ENCODE data around the gene FAM118B.

FAM118B gene

DNA sequence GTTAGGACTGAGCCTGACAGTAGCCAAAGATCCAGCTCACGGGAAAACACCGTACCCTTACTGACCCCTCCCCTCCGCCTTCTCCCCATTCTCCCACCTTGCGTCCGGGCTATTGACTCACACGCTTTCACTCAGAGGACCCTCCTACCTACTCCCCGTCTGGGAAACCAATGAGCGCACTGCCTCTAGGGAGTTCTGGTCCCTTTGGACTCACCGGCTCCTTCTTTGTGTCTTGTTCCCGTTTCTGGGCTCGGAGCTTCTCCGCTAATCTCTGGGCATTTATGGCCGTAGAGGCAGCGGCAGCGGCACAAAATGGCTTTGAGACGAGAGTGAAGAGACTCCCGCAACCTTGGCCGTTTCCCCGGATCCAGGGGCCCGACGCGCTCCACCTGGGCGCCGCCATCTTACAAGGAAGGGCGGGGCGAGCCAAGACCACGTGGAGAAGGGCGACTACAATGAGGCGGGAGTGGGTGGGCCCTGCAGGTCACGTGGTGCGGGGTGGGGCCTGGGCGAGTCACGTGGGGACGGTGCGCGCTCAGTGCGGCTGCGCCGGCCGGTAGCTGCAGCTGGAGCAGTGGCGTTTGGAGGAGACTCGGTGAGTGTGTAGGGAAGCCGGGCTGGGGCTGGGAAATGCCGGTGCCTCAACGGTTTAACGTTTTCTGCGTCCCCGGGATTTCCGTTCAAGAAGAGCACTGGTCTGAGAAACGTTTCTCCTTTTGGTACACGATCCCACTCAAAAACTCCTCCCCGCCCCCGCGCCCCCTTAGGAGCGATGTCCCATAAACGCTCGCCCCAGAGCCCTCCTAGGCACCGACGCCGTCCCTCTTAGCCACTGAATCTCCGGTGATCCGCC, at the start of gene FAM118B, which contains the start of gene RPUSD4:
FAM118B (plus strand) TSS at position 547 of the 853 bp plus-strand sequence. CDS start 23,220 bp downstream, outside the sequence.
RPUSD4 (minus strand) TSS at position 415 of the 853 bp plus-strand sequence; CDS start at position 403, 12 bp downstream.
- DNase-seq (ENCODE audit: low read depth in 3 of 3, low spot score in 1 of 3), result peak; percentile 95 to 99 (median 96)

GRCh38 chr11:126162306-126163030, 49.1 kb upstream of the FAM118B start:
- DNase-seq (ENCODE audit: low read depth in 3 of 3, low spot score in 1 of 3), result no peak

DNA sequence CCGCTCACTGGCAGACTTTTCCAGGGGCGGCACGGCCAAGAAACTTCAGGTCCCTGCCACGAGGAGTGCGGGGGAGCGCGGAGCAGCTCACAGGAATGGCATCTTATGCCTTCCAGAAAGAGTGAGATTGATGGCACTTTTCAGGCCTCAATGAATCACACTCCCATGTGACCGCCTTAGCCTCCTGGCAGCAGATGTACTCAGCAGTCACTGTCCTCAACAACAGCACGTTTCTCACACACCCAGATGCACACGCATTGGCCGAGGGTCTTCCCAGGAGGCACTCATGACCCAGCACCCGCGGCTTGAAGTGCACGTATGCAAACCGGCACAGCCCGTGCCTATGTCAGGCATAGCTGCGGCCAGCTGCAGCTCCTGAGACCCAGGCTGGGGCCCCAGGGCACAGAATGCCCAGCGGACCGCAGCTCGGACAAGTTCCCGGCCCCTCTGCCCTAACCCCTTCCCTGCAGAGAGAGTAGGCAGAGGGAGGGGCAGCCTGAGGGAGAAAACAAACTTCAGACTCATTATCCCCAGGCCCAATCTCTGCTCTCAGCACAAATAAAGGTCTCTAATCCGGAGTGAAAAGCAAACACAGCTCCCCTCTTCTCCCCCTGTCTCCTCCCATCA, 48.4 kb upstream of the FAM118B start:
- DNase-seq (ENCODE audit: low read depth in 3 of 3, low spot score in 1 of 3), result no peak

GRCh38 chr11:126163779-126164178, 47.8 kb upstream of the FAM118B start:
- DNase-seq (ENCODE audit: low read depth in 3 of 3, low spot score in 1 of 3), result no peak

- DNase-seq (ENCODE audit: low read depth in 3 of 3, low spot score in 1 of 3), result no peak
These were observed 46.8 kb upstream of the FAM118B start for GRCh38 chr11:126164781-126165180.

GRCh38 chr11:126165311-126165720, 46.3 kb upstream of the FAM118B start:
- no peak for DNase-seq (ENCODE audit: low read depth in 3 of 3, low spot score in 1 of 3)

DNA sequence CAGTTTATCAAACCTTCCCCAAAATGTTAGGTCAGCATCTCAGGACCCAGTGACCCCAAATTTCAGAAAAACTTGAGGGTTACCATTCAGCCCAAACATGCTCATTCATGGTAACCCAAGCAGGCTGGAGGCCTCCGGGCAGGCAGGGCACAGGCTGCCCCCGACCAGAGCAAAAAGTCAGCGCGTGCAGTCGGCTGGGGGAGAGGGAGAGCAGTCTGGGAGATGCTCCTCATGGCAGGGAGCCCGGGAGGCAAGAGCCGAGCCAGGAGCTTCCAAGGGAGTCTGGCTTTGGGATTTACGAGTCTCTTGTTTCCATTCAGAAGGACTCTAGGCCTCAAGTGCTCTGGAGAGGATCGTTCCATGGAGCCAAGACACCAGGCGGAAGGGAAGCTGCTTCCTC, 45.8 kb upstream of the FAM118B start:
- DNase-seq (ENCODE audit: low read depth in 3 of 3, low spot score in 1 of 3), result no peak

- no peak for DNase-seq (ENCODE audit: low read depth in 3 of 3, low spot score in 1 of 3)
These were observed 45.2 kb upstream of the FAM118B start for GRCh38 chr11:126166413-126166812.

GRCh38 chr11:126167488-126167887, 44.1 kb upstream of the FAM118B start:
- no peak for DNase-seq (ENCODE audit: low read depth in 3 of 3, low spot score in 1 of 3)

DNA sequence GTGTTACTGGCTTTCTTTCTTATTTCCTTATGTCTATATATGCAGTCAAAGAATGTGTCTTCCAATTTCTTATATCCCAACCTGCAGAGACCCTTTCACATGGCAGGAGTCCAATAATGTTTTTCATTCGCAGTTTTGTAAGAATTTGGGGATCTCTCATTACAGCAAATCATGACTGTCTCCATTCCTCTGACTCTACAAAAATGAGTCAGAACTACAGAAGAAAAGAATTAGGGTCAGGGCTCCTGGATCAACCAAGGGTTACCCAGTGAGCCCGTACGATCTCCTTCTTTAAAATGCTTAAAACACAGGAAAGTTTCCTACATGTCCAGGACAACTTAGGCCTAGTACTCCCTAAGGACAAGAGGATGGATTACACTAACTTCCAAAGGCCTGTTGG, 42.3 kb upstream of the FAM118B start:
- DNase-seq (ENCODE audit: low read depth in 3 of 3, low spot score in 1 of 3), result no peak

- DNase-seq (ENCODE audit: low read depth in 3 of 3, low spot score in 1 of 3), result no peak
These were observed 39.0 kb upstream of the FAM118B start for GRCh38 chr11:126172596-126173038.

DNA sequence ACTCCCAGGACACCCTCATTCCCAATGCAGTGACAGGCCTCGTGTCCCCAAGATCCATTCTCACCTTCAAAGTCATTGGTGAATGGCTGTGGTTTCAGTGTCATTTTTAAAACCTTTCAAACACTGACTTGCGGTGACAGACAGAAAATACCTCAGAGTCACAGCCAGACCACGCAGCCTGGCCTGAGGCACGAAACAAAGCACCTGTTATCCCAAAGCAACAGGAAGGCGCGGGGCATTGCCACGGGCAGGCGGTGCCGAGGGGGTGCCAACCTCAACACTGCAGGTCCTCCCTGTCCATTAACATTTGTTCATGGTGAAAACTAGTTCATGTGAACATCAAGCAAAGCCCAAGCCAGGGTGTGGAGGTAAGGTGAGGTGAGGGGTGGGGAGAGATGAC, 38.3 kb upstream of the FAM118B start:
- DNase-seq (ENCODE audit: low read depth in 3 of 3, low spot score in 1 of 3), result no peak

DNA sequence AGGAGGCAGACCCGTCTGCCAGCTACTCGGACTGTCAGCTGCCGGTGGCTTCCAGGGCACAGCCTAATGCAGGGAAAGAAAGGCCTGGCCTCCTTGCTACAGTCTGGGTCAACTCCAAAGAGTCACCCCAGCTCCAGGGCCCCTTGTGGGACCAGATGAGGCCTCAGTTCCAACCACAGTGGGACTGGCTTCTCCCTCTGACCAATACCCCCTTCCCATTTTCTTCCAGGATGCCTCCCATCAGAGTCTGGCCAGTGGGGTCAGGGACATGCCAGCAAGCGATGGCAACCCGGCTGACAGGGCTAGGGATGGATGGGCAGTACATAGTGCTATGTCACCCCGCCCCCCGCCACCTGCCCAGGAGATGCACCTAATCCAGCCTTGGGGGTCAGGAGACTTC, 36.8 kb upstream of the FAM118B start:
- no peak for DNase-seq (ENCODE audit: low read depth in 3 of 3, low spot score in 1 of 3)

DNA sequence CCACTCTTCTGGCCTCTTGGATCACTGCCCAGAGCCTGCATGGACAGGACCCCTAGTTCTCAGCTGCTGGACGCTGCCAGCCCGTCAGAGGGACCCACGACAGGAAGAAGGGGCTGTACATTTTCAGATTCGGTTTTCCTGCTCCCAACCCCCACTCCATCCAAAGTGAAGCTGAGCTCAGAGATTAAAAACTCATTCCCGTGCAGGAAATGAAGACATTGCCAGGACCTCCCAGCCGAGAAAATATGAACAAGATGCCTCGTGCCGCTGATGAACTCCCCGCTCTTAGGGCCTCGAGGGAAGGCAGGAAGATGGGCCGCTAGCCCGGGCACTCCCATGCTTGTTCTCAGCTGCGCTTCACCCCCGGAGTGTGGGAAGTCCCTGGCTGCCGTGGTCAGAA, 36.2 kb upstream of the FAM118B start:
- no peak for DNase-seq (ENCODE audit: low read depth in 3 of 3, low spot score in 1 of 3)

GRCh38 chr11:126176853-126177470, 34.6 kb upstream of the FAM118B start:
- DNase-seq (ENCODE audit: low read depth in 3 of 3, low spot score in 1 of 3), result no peak

- no peak for DNase-seq (ENCODE audit: low read depth in 3 of 3, low spot score in 1 of 3)
These were observed 29.4 kb upstream of the FAM118B start for GRCh38 chr11:126181939-126182730.

DNA sequence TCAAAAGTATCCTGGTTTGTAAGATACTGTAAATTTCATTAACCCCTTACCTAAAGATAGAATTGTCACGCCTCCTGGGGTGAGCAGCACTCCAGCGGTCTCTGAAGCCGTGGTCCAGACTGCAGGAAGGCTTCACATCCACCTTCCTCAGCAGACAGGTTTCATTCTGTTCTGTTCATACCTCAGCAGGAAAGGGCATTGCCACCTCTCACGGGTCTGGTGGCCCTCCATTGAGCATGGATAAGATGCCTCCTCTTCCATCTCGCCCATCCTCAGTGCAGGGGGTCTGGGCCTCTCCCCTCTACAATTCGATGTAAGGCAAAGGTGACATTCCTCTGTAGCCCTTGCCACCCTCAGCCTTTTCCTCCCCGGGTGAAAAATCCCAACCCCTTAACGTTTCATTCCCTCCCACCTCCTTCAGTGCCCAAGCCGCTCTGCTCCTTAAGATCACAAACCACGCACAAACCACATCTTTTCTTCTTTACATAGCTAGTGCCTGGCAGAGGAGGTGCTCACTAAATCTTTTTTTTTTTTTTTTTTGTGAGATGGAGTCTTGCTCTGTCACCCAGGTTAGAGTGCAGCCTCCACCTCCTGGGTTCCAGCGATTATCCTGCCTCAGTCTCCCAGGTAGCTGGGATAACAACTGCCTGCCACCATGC, 28.7 kb upstream of the FAM118B start:
- no peak for DNase-seq (ENCODE audit: low read depth in 3 of 3, low spot score in 1 of 3)

DNA sequence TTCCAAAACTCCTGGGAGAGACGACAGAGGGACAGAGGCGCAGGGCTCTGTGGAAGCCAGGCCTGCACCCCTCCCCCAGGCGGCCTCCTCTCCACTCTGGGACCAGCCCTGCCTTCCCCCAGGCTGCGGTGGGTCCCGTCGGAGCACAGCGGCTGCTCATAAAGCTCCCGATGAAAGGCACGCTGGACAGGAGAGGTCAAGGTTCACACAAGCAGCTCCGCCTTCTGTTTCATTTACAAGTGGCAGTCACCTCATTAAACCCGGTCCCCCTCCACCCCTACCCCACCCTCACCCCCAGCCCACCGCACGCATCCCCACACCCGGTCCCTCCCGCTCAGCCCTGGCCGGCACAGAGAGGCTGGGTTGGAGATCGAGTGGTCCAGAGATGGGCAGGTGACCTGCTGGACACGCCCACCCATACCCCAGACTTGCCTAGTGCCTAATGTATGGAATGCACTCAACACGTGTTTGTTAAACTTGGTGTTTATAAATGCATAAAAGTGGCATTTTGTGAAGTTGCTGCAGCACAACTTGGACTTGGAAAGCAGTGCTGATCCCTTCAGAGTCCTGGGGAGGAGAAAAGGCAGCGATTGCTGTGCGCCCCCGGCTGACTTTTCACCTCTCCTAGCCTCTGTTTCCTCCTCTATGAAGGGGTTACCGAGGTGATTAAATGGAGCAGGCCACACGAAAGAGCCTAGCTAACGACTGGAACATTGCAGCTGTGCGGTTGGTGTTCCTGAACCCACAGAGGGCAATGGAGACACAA, 26.1 kb upstream of the FAM118B start:
- DNase-seq (ENCODE audit: low read depth in 3 of 3, low spot score in 1 of 3), result no peak

DNA sequence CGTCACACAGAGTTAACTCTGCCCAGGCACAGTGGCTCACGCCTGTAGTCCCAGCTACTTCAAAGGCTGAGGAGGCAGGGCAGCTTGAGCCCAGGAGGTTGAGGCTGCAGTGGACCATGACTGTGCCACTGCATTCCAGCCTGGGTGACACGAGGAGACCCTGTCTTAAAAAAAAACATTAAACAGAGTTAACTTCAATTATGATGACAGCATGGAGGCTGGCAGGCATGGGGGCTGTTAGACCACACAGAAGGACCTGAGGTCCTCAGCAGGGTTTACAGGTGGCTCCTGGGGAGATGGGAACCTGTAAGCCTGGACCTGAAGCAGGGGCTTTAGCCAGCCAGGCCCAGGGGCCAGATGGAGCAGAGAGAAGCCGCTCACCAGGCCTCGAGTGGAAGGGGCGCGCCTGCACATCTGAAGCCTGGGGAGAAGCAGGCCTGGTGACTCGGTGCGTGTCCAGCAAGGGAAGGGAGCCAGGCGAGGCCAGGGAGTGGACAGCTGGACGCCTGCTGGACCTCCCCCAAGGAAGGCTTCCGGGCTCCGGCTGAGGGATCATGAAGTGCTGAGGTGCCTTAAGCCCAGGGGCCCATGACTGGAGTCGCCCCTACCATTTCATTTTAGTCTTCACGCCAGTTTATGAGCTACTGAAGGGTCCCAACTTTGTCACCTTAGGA, 25.4 kb upstream of the FAM118B start:
- DNase-seq (ENCODE audit: low read depth in 3 of 3, low spot score in 1 of 3), result no peak
